ENCODE measurements around the gene PRR20G. TPM values are rescaled to one million over a fixed set of nuclear protein-coding genes. Genes with fewer than 3 reads are reported as not detected.
A peak's percentile ranks its signal among the peaks of the same experiment; 100 is the strongest.
"Not testable (repeated sequence)": the region's sequence is repeated elsewhere in the genome, so short reads cannot be mapped to it uniquely, and the experiment has no call there.

The PRR20G gene
- total RNA-seq, 1 donor from 2014 or later, result not detected

GRCh38 chr3:127323581-127323980 lies 35.7 kb upstream of the PRR20G start:
- H3K4me1 Mint-ChIP-seq, result no peaks in the 10 kb centered on the region
- no peak overlapping the region for H3K4me3 Mint-ChIP-seq
- no peak for TF ChIP-seq CTCF (conservative IDR thresholded peaks at IDR 0.05)
- H3K27me3 Mint-ChIP-seq (ENCODE audit: low read depth), result peaks cover 25% of the 10 kb centered on the region
- no peak for DNase-seq (ENCODE audit: low read depth, low spot score)
- no peak overlapping the region for H3K27ac Mint-ChIP-seq (ENCODE audit: unreplicated experiment)
- no peaks in the 10 kb centered on the region for H3K36me3 Mint-ChIP-seq (ENCODE audit: low read depth)
- H3K9me3 Mint-ChIP-seq, result peaks cover 6% of the 10 kb centered on the region

GRCh38 chr3:127321371-127321770 lies 33.5 kb upstream of the PRR20G start:
- no peaks in the 10 kb centered on the region for H3K36me3 Mint-ChIP-seq (ENCODE audit: low read depth)
- no peak overlapping the region for H3K4me3 Mint-ChIP-seq
- no peaks in the 10 kb centered on the region for H3K4me1 Mint-ChIP-seq
- H3K9me3 Mint-ChIP-seq, result peaks cover 4% of the 10 kb centered on the region
- TF ChIP-seq CTCF (conservative IDR thresholded peaks at IDR 0.05), result no peak
- H3K27me3 Mint-ChIP-seq (ENCODE audit: low read depth), result peaks cover 20% of the 10 kb centered on the region
- no peak for DNase-seq (ENCODE audit: low read depth, low spot score)
- no peak overlapping the region for H3K27ac Mint-ChIP-seq (ENCODE audit: unreplicated experiment)

GRCh38 chr3:127320529-127321121 lies 32.8 kb upstream of the PRR20G start:
- peak overlapping the region; percentile 81 for H3K27ac Mint-ChIP-seq (ENCODE audit: unreplicated experiment)
- H3K4me1 Mint-ChIP-seq, result no peaks in the 10 kb centered on the region
- peaks cover 4% of the 10 kb centered on the region for H3K9me3 Mint-ChIP-seq
- H3K4me3 Mint-ChIP-seq, result no peak overlapping the region
- peaks cover 25% of the 10 kb centered on the region for H3K27me3 Mint-ChIP-seq (ENCODE audit: low read depth)
- no peak for DNase-seq (ENCODE audit: low read depth, low spot score)
- TF ChIP-seq CTCF (conservative IDR thresholded peaks at IDR 0.05), result no peak
- H3K36me3 Mint-ChIP-seq (ENCODE audit: low read depth), result no peaks in the 10 kb centered on the region

- Mint-ChIP-seq H3K9me3 (peaks cover 2% of the 10 kb centered on the region), H3K27ac (ENCODE audit: unreplicated experiment) (no peak overlapping the region), H3K4me1 (no peaks in the 10 kb centered on the region), H3K27me3 (ENCODE audit: low read depth) (peaks cover 31% of the 10 kb centered on the region), H3K4me3 (no peak overlapping the region), H3K36me3 (ENCODE audit: low read depth) (no peaks in the 10 kb centered on the region)
- DNase-seq (ENCODE audit: low read depth, low spot score), result no peak
- no peak for TF ChIP-seq CTCF (conservative IDR thresholded peaks at IDR 0.05)
Observed at GRCh38 chr3:127316685-127317084, 28.8 kb upstream of the PRR20G start.

- Mint-ChIP-seq H3K9me3 (no peaks in the 10 kb centered on the region), H3K36me3 (ENCODE audit: low read depth) (no peaks in the 10 kb centered on the region), H3K4me3 (no peak overlapping the region), H3K27me3 (ENCODE audit: low read depth) (peaks cover 40% of the 10 kb centered on the region), H3K4me1 (no peaks in the 10 kb centered on the region), H3K27ac (ENCODE audit: unreplicated experiment) (no peak overlapping the region)
- no peak for TF ChIP-seq CTCF (conservative IDR thresholded peaks at IDR 0.05)
- DNase-seq (ENCODE audit: low read depth, low spot score), result no peak
Observed at GRCh38 chr3:127312818-127313217, 25.0 kb upstream of the PRR20G start.

- H3K4me1 Mint-ChIP-seq; H3K36me3 Mint-ChIP-seq (ENCODE audit: low read depth); H3K9me3 Mint-ChIP-seq; H3K27ac Mint-ChIP-seq (ENCODE audit: unreplicated experiment); H3K4me3 Mint-ChIP-seq; DNase-seq (ENCODE audit: low read depth, low spot score): not testable (repeated sequence)
- peaks cover 40% of the 10 kb centered on the region for H3K27me3 Mint-ChIP-seq (ENCODE audit: low read depth)
Observed at GRCh38 chr3:127308821-127309220, 21.0 kb upstream of the PRR20G start.
